Gastrocnemius medialis (tissue), 4 donors: Measurements from ENCODE around the gene CDK17.

Experiments
- CTCF ChIP-seq, 5 experiments: fragments of 450-650 bp in 3 of 5; fragments of 200-600 bp in 2 of 5; sonication (generic) in 2 of 5; IDR thresholded peaks in 4 of 5; conservative IDR thresholded peaks in 1 of 5; 1 replicate in 4 of 5; 2 replicates in 1 of 5; pipeline ENCODE4 v1.5.1; 2016 to 2019; ENCODE audit warnings: antibody characterized with exemption in 5 of 5, mild to moderate bottlenecking in 3 of 5, moderate library complexity in 3 of 5
- POLR2A ChIP-seq, 2 donors: fragments of 450-650 bp; IDR thresholded peaks; one replicate each; pipeline ENCODE4 v1.6.1; 2017; ENCODE audit warnings: antibody characterized with exemption in 2 of 2, mild to moderate bottlenecking in 2 of 2, moderate library complexity in 2 of 2

DNA sequence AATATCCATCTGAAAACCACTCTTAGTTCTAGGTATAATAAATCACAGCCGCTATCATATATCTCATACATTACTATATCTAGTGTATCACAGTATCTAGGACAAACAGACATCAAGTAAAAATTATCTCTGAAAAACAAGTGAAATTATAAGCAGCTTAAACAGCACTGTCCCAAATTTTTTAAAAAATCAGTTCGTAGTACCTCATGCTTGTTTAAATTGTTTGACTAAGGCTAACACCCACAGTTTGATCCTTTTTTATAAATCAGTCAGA is 33.9 kb downstream of the CDK17 start:
- no peak for TF ChIP-seq POLR2A (IDR thresholded peaks at IDR 0.05)
- TF ChIP-seq CTCF (IDR thresholded peaks at IDR 0.05 in 4 of 5, conservative IDR thresholded peaks at IDR 0.05 in 1 of 5): no peak
